Lower lobe of right lung (tissue), 2 donors: ENCODE measurements around the gene LRRC71. TPM values are rescaled to one million over a fixed set of nuclear protein-coding genes. Genes with fewer than 3 reads are reported as not detected.
A peak's percentile ranks its signal among the peaks of the same experiment; 100 is the strongest.

ENCODE experiments used
- ATAC-seq, 2 donors: fragments of 200-7000 bp; cut with Tn5 transposase; one replicate each; pipeline ENCODE4 v1.9.1; 2020 to 2022; ENCODE audit warnings: mild to moderate bottlenecking in 2 of 2, moderate library complexity in 2 of 2
- DNase-seq: peaks from one replicate; pipeline ENCODE4 v3.0.0-alpha.2; 2020
- H3K27ac ChIP-seq: fragments of 200-600 bp; one replicate; pipeline ENCODE4 v1.8.0; 2022
- H3K27me3 ChIP-seq: fragments of 200-600 bp; one replicate; pipeline ENCODE4 v1.8.0; 2022; ENCODE audit warnings: low read depth
- H3K36me3 ChIP-seq: fragments of 200-600 bp; one replicate; pipeline ENCODE4 v1.8.0; 2022; ENCODE audit warnings: mild to moderate bottlenecking
- H3K4me1 ChIP-seq: fragments of 200-600 bp; one replicate; pipeline ENCODE4 v1.8.0; 2022
- H3K4me3 ChIP-seq: fragments of 200-600 bp; one replicate; pipeline ENCODE4 v1.8.0; 2022; ENCODE audit warnings: mild to moderate bottlenecking
- H3K9me3 ChIP-seq: fragments of 200-600 bp; one replicate; pipeline ENCODE4 v1.8.0; 2022
- CTCF ChIP-seq: fragments of 200-600 bp; IDR thresholded peaks from one replicate; pipeline ENCODE4 v1.8.0; 2022; ENCODE audit warnings: antibody characterized with exemption, mild to moderate bottlenecking
- intact Hi-C: fragments of 100-400 bp; cut with DNase I; formaldehyde crosslinking; loops from one replicate; pipeline ENCODE4 v1.11.0; 2022
- total RNA-seq: library from RNA; stranded (reverse); fragmentation: NEBNext Ultra II Directional; extraction: Animal tissue kit (Norgen Biotek cat#: 25700); gene quantifications from one replicate; pipeline ENCODE4 v1.2.1, GENCODE V29; 2021
- donor health status: DM: no; HTN: yes; CAD: no; lungs with severe emphysema.

LRRC71 gene
- total RNA-seq, 1 donor from 2014 or later: 5.3 TPM

GRCh38 chr1:156895927-156896326 lies 24.5 kb upstream of the LRRC71 start:
- H3K27ac ChIP-seq: peak overlapping the region; percentile 31
- no peaks in the 10 kb centered on the region for H3K9me3 ChIP-seq
- peaks cover 70% of the 10 kb centered on the region for H3K4me1 ChIP-seq
- TF ChIP-seq CTCF: no peak
- ATAC-seq (no peak), DNase-seq (peak; percentile 16)
- H3K27me3 ChIP-seq: peaks cover 17% of the 10 kb centered on the region
- intact Hi-C loops: no loop called here
- H3K4me3 ChIP-seq: peak overlapping the region; percentile 63
- no peaks in the 10 kb centered on the region for H3K36me3 ChIP-seq

- Histone ChIP-seq H3K4me3 (peak overlapping the region; percentile 63), H3K27me3 (peaks cover 17% of the 10 kb centered on the region), H3K4me1 (peaks cover 70% of the 10 kb centered on the region), H3K36me3 (no peaks in the 10 kb centered on the region), H3K9me3 (no peaks in the 10 kb centered on the region), H3K27ac (peak overlapping the region; percentile 71)
- ATAC-seq: peak in 1 of 2 donors; percentile 7
- TF ChIP-seq CTCF: no peak
- intact Hi-C loops: no loop called here
- peak; percentile 45 for DNase-seq
Measured at GRCh38 chr1:156896490-156897033, 23.9 kb upstream of the LRRC71 start.

GRCh38 chr1:156897078-156897825 lies 23.2 kb upstream of the LRRC71 start:
- Histone ChIP-seq H3K27me3 (peaks cover 17% of the 10 kb centered on the region), H3K9me3 (no peaks in the 10 kb centered on the region), H3K36me3 (no peaks in the 10 kb centered on the region), H3K4me1 (peaks cover 67% of the 10 kb centered on the region), H3K4me3 (peak overlapping the region; percentile 63), H3K27ac (peak overlapping the region; percentile 71)
- intact Hi-C loops: no loop called here
- DNase-seq (no peak), ATAC-seq (no peak)
- TF ChIP-seq CTCF: no peak

- DNase-seq (peak; percentile 63), ATAC-seq (peak; percentile 28 to 49)
- H3K27me3 ChIP-seq: peaks cover 15% of the 10 kb centered on the region
- H3K4me1 ChIP-seq: peaks cover 63% of the 10 kb centered on the region
- TF ChIP-seq CTCF: no peak
- intact Hi-C loops: no loop called here
- no peaks in the 10 kb centered on the region for H3K9me3 ChIP-seq
- peak overlapping the region; percentile 71 for H3K27ac ChIP-seq
- H3K4me3 ChIP-seq: peak overlapping the region; percentile 5
- no peaks in the 10 kb centered on the region for H3K36me3 ChIP-seq
Measured at GRCh38 chr1:156898161-156898566, 22.3 kb upstream of the LRRC71 start.

- no peak for ATAC-seq
- TF ChIP-seq CTCF: no peak
- no peaks in the 10 kb centered on the region for H3K9me3 ChIP-seq
- no peak overlapping the region for H3K27ac ChIP-seq
- H3K36me3 ChIP-seq: no peaks in the 10 kb centered on the region
- H3K4me1 ChIP-seq: peaks cover 61% of the 10 kb centered on the region
- peaks cover 5% of the 10 kb centered on the region for H3K27me3 ChIP-seq
- DNase-seq: peak; percentile 32
- intact Hi-C loops: no loop called here
- peak overlapping the region; percentile 5 for H3K4me3 ChIP-seq
Measured at GRCh38 chr1:156898971-156899664, 21.3 kb upstream of the LRRC71 start.
